GM21381 (cell line): ENCODE measurements around the gene SLC2A1.

Experiments
- ATAC-seq: cut with Tn5 transposase; IDR thresholded peaks from one replicate; pipeline ENCODE4 v1.9.1; 2021; ENCODE audit warnings: mild to moderate bottlenecking, moderate library complexity; ENCODE audit not compliant: unreplicated experiment

SLC2A1 gene

DNA sequence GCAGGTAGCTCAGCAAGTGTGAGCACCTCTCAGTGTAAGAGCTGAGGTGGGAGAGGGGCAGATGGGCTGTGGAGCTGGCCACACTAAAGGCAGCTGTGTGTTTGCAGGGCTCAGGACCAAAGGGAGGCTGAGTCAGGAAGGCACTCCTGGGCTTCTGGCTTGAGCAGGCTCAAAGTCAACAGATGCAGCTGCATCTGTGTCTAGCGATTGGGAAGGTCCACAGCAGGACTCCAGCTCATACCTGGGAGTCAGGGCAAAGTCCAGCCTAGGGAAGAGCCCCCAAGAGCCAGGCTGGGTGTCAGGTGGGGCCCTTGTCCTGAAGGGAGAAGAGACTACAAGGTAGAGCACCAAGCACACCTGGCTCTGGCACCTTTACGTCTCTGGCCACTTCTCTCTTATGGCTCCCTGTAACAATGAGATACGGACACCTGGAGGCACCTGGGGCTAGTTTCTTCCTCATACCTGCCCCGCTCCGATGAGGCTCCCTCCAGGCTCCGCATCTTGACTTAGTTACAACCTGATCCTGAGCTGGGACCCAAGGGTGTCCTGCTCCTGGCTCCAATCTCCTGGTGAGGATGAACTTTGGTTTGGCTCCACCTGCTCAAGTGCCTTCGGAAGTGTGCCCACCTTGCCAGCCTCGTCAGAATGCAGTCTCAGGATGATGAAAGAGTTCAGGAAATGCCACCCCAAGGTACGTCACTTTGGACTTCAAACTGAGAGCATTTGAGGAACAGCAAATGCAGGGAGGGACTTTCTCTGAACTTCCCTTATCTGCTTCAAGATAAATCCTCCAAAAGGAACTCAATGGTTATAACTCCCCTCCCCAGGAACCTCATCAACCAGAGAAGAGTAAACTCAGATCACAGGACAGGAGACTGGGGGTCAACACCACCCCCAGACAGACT, 21.5 kb upstream of the SLC2A1 start:
- no peak for ATAC-seq

DNA sequence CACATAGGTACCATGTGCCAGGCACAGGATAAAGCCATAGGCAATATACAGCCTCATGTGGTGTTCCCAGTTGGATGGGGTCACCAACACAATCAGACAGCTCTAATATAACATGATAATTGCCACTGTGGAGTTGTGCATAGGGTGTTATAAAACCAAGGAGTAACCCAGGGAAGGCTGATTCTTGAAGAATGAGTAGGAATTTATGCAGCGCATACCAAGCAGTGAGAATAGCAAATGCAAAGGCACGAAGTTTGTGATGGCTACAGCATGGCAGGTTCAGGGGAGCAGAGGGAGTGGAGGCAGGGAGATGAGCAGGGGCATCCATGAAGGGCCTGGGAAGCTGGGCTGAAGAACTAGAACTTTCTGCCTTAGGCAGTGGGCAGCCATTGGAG, 20.4 kb upstream of the SLC2A1 start:
- no peak for ATAC-seq

DNA sequence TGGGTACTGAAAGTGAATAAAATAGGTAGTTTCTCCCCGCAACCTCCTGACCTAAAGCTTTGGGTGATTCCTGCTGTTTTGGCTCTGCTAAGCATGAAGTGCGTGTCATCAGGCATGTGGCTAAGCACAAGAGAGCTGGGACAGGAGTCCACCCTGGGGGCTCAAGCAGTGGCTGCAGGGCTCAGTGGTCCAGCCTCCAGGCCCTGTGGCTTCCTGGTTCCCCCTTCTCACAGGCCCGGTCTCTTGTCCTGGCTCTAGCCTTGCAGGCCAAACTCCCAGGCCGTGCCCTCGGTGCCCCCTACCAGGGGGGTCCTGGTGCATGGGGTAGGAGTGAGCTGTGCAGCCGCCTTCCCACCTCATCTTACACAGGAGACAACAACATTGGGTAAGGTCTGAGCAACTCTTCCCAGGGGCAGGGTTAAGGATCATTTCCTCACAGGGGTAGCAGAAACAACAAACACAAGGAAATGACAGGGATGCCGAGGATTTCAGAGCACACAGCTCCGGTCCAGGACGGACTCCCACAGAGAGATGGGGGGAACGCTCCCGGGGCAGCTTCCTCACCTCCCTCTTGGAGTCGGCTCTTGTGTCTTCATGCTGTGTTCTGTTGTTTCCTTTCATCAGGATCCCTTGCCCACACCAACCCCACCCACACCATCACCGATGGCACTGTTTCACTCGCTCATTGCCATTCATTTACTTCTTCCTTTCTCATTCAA, 19.8 kb upstream of the SLC2A1 start:
- no peak for ATAC-seq

DNA sequence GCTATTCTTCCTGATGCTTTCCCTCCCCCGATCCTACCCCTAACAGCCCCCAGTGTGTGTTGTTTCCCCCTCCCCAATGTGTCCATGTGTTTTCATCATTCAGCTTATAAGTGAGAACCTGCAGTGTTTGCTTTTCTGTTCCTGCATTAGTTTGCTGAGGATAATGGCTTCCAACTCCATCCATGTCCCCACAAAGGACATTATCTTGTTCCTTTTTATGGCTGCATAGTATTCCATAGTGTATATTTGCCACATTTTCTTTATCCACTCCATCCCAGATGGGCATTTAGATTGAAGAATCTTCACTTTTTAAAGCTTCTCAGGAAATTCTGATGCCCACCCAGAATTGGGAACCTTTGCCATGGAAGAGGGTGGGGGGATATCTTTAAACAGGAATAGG, 19.0 kb upstream of the SLC2A1 start:
- no peak for ATAC-seq

DNA sequence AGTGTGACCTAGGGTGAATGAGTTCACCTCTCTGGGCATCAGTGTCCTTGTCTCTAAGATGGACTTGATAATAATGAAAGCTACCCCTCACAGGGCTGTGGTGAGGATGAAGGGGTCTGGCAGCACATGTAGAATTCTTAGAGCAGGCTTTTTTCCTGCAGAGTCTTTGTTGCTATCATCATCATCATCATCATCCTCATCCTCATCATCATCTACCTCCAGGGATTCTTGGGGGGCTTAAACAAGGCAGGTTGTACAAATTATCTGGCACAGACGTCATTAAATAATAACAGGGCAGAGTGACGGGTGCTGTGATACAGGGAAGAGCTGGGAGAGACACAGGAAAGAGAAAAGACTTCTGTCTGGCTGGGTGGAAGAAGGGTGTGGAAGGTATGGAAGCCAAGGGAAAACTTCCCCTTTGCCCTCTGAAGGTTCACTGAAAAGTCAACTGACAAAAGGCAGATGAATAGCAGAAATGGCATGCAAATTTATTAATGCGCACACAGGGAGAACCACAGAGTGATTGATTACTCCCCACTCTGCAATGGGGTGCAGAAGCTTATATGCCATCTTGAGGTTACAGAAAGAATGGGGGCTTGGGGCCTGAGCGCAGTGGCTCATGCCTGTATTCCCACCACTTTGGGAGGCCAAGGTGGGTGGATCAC, 17.0 kb upstream of the SLC2A1 start:
- ATAC-seq: no peak

DNA sequence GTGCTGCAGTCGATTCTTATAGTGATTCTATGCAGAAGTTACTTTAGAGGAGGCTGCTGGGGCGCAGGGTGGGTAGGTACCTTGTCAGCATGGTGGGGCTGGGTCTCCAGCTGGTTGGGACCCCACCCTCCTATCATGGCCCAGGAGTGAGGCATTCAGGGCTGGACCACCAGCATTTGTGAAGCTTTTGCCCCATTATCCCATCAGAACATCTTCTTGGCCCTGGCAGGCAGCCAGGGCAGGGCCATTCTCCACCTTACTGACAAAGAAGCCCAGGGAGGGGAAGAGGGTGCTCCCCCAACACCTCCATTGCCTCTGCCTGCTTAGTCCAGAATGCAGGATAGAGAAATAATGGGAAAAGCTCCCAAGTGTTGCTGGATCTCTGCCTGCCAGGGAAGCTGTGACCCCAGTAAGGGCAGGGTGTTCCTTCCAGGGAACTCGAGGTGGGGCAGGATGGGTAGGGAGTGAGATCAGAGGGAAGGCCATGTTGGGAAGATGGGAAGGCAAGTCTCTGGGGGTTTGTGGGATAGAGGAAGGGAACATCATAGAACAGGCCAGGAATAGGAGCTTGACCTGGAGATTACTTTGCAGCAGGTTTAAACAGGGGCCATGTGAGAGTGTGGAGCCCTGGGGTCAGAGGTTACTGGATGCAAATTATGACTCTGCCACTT, 16.2 kb upstream of the SLC2A1 start:
- no peak for ATAC-seq

DNA sequence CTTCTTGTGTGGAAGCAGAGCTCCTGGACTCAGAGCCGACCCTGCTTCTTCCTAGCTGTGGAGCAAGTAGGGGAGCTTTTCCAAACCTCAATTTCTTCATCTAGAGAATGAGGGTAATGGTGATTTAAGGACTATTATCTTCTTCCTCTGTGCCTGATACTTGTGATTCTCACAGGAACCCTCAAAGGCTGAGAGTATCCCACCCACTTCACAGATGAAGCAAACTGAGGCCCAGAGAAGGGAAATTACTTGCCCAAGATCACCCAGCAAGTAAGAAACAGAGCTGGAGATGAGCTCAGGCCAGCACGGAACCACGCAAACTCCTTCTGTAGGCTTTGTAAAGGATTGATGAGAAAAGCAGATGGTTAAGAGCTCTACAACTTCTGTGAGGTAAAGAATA, 15.1 kb upstream of the SLC2A1 start:
- ATAC-seq: no peak

DNA sequence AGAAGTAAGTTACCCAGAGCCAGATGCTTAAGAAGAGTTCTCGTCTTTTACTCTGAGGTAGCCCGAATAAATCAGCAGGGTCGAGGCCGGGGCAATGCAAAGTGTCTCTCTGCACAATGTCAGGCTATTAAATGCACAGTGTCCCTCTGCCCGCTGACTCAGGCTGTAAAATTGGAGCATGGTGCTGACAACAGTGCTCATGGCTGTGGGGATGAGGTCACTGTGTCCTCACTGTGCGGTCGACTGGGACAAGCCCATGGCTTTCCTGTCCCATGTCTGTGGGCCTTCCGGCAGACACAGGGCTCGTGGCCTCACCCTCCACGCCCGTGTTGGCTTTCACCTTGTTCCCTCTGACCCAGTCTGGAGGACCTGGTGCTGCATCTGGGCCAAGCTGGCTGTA, 14.6 kb upstream of the SLC2A1 start:
- ATAC-seq: no peak

DNA sequence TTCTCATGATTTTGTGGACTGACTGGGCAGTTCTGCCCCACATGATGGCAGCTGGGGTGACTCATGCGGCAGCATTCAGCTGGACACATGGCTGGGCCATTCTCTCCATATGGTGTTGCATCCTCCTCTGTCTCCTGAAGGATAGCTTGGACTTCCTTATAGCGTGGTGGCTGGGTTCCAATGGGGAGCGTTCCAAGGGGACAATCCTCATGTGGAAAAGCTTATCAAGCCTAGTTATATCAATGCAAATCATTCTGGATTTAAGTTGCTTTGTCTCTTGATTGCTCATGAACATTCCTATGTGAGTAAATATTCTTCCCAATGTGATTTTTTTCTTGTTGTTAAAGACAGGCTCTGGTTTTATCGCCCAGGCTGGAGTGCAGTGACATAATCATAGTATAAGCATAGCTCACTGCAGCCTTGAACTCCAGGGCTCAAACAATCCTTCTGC, 13.2 kb upstream of the SLC2A1 start:
- ATAC-seq: no peak

DNA sequence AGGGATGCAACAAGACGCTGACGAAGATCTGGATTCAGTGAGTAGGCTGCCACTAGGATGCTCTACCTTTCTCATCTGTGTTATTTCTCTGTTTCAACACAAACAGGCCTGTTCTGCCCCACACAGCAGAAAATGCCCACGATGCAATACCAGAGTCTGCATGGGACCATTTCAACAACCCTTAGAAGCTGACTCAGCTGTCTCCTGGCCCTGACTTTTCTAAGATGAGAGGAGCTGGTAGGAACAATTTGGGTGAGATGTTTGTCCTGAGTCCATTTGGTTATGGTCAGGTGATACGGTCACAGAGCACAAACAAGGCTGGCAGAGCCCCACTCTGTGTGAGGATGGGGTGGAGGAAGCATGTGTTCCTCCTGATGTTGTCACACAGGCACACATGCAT, 11.5 kb upstream of the SLC2A1 start:
- no peak for ATAC-seq

DNA sequence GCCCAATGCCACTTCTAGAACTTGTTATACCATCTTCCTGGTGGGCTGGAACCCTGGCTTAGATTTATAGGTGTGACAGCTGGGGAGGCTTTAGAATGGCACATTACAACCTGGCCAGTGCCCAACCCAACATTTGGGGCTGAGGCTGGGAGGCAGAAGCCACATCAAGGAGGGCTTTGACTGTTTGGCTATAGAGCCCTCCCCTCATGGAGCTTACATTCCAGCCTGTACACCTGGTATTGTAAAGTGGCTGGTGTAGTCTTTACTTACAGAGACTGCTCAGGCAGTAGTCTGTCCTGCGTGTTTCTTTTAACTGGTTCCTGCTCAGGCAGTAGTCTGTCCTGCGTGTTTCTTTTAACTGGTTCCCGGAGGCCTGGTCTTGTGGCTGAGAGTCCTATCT, 10.0 kb upstream of the SLC2A1 start:
- ATAC-seq: no peak

DNA sequence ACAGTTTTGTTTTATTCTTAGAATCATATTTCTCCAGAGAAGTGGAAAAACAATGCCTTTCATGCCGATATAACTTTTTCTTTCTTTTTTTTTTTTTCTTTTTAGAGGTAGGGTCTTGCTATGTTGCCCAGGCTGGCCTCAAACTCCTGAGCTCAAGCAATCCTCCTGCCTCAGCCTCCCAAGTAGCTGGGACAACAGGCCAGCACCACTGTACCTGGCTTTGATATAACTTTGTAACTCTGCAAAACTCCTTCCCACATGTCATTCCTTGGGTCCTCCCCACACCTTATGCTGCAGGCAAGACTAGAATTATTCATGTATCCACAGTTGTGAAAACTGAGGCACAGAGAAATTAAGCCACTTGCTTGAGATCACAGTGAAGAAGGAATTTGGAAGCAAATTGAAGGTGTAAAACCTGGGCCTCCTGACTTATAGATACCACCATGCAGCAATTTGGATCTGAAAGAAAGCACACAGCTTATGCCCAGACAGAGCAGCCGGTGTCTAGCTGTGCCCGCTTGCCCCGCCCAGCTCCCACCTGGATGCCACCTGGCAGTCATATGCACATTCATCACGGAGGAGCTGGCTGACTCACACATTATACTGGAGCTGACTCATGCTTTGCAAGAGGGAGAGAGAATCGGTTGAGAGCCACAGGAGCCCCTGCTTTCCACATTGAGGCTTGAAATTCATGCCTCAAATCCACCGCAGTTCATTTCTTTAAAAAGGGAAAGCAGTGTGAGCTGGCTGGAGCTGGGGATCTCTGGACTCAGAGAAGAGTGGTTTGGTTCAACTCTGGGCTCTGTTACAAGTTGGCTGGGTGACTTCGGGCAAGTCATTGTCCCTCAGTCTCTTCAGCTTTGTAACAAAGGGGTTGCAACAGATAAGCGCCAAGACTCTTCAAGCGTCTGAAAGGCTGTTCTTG, 8.3 kb upstream of the SLC2A1 start:
- ATAC-seq: no peak

DNA sequence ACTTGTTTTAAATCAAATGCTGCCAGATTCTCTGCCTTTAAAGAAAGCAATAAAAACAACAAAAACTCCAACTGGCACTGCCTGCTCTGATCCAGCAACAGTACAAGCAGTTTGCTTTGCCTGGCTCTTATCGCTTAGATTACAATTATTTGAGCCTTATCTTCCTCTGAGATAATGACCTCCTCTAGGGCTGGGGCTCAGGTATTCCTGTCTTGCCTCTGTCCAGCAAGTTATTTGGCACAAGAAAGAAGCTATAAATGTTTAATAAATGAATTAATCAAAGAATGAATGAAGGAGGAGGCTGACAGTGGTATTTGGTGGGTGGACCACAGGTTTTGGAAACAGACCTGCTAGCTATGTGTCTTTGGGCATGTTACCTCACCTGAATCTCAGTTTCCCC, 6.7 kb upstream of the SLC2A1 start:
- no peak for ATAC-seq

DNA sequence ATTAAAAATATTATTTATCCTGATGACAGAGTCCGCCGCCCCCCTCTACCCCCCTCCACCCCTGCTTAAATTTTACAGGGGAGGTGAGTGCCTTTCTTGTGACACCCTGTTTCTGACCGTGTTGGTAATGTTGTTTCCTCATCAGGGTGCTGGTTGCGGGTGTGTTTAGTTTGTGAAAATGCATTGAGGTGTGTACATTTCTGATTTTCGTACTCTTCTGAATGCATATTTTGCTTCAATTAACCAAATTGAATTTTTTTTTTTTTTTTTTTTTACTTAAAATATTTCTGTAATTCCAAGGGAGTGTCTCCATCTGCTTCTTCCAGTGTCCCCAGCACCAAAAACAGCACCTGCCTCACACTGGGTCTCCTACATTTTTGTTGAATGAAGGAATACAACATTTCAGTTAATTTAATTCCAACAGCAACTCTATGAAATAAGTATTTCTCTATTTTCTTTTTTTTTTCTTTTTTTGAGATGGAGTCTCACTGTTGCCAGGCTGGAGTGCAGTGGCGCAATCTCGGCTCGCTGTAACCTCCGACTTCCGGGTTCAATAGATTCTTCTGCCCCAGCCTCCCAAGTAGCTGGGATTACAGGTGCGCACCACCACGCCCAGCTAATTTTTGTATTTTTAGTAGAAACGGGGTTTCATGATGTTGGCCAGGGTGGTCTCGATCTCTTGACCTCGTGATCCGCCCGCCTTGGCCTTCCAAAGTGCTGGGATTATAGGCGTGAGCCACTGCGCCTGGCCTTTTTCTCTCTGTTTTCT, 5.6 kb upstream of the SLC2A1 start:
- ATAC-seq: no peak

DNA sequence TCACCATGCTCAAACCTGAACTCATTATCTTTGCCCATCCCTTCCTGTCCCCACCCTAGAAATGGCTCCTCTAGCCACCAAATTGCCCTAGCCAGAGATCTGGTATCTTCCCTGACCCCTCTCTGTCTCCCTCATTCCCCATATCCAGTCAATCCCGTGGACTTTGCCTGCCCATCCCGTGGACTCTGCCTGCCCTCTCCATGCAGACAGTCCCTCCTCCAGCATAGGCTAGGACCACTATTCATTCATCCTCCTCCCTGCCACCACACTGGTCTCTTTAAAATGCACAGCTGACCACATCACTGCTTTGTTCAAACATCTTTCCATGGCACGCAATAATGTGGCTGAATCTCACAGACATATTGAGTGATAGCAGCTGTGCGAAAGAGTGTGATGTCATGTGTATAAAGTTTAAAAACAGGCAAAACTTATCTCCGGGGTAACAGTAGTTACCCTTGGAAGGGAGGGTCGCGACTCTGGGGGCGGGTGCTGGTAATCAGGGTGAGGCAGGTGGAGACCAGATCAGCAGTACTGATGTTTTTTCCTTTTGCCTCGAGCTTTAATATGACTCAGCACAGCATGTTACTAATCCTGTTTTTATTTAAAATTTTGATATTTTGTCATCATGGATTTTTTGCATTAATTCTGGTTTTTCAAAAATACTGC, 4.8 kb upstream of the SLC2A1 start:
- ATAC-seq: no peak

DNA sequence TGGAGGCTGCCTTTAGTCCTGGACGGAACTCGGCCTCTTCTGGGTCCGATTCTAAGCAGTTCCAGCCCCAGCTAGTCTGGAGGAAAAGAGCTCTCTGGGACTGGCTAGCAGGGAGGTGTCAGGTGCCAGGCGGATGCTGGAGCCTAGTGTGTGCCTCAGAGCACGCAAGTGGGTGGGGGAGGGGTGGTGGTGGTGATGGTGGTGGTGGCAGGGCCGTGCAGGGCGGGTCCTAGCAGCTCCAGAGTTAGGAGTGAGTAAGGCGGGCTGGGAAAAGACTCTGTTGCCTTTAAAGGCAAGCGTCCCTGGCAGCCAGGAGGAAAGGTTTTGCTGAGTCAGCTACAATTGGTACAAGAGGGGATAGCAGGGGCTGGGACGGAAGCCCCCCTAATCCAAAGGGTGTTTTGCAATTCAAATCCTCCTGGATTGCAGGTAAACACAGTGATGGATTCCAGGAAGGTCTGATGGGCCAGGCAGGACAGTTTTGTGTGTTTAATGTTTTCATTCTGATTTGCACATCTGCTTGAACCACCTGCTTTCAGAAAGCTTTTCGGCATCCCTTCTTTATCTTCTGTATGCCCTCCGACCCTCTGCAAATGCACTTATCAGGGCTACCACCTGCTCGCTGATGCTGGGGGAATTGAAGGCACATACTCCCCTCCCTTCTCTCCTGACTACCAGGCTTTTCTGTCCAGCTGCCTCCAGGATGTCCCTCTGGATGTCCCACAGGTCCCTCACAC, 4.1 kb upstream of the SLC2A1 start:
- ATAC-seq: no peak

DNA sequence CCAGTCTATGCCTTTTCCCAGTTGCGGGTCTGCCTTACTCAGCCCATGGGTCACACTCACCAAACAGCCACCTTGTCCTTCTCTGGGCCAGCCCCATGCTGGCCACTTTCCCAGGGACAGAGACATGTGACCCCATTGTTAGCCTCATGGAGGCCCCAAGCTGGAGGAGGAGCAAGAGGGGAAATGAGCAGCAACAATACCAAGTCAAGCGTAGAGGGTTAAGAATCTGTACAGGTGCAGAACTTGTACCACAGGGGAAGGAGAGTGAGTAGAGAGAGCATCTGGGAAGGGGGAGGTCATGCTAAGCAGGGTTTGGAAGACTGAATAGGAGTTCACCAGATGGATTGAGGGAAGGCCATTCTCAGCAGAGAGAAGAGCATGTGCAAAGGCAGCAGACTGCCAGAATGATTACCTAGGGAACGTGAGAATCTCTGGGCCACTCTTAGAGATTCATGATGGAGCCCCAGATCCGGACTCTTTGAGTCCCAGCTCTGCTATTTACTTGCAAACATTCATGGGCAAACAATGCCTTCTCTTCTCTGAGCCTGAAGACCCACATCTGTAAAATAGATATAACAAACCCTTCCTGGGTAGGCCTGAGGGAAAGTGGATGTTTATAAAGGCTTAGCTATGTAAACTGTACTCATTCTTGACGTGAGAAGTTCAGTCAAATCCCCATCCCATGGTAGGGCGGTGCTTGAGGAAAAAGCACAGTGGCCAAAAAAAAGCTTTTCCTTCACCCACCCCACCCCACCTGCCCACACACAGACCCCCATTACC, 2.8 kb upstream of the SLC2A1 start:
- ATAC-seq: no peak
